Measurements from ENCODE around the gene HELLS. TPM values are rescaled to one million over a fixed set of nuclear protein-coding genes. Genes with fewer than 3 reads are reported as not detected.

The HELLS gene
- total RNA-seq, 2 experiments from 2014 or later: 135 to 141 TPM

DNA sequence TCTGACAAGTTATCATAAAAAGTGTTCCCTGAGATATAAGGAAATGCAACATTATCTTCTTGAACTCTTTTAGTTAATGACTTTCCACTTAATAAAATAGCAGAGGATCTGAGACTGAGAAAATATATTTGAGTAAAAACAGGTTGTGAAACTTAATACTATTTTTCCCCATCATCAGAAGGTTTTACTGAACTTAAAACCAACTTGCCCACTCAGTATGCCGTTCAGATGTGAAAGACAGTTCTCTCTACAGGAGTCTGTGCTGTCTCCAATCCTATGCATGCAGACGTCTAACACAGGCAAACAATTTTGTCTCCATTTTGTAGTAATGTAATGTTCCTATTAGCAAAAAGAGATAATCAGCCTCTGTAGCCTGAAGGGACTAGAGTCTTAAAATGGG lies 99.7 kb downstream of the HELLS start:
- no peaks in the 10 kb centered on the region for H3K27me3 Mint-ChIP-seq
- CTCF ChIA-PET: no interaction called here

More for the DNA sequence above, 99.7 kb downstream of the HELLS start:
- no peak for DNase-seq
- Mint-ChIP-seq H3K4me1 (ENCODE audit: low read depth) (no peaks in the 10 kb centered on the region), H3K4me3 (no peak overlapping the region), H3K27ac (no peak overlapping the region), H3K36me3 (no peaks in the 10 kb centered on the region), H3K9me3 (no peaks in the 10 kb centered on the region)
- intact Hi-C loops (cut with micrococcal nuclease): no loop called here
- POLR2A ChIA-PET: no interaction called here

Other genes with a start within 250 kb of the HELLS start
- 10 to 100 TPM; 37.6 to 39.2 TPM for gene NOC3L, start 182.8 kb upstream of the HELLS start, total RNA-seq
- gene TBC1D12, start 143.2 kb upstream of the HELLS start, total RNA-seq: under 1 TPM; 0.58 to 0.62 TPM
- under 1 TPM; 0.27 to 0.71 TPM for gene CYP2C18, start 137.9 kb downstream of the HELLS start, total RNA-seq
- gene CYP2C19, start 216.9 kb downstream of the HELLS start, total RNA-seq: under 1 TPM; 0.52 to 0.53 TPM

Measured in activated CD4-positive, alpha-beta memory T cell treated with anti-CD3 and anti-CD28 coated beads for 36 hours (primary cell).